ENCODE results near the gene ABCA13.

ABCA13 gene

DNA sequence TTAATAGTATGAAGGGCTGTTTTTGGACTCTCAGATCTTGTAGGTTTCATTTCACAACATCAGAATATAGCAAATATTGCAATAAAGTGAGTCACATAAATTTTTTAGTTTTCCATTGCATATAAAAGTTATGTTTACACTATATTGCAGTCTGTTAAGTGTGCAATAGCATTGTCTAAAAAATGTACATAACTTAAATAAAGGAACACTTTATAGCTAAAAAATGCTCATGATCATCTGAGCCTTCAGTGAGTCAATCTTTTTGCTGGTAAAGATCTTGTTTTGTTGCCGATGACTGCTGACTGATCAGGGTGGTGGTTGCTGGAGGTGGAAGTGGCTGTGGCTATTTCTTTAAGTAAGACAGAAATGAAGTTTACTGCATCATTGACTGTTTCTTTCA, 42.0 kb downstream of the ABCA13 start:
- no peak for DNase-seq
- intact Hi-C loops (cut with DNase I): no loop called here

DNA sequence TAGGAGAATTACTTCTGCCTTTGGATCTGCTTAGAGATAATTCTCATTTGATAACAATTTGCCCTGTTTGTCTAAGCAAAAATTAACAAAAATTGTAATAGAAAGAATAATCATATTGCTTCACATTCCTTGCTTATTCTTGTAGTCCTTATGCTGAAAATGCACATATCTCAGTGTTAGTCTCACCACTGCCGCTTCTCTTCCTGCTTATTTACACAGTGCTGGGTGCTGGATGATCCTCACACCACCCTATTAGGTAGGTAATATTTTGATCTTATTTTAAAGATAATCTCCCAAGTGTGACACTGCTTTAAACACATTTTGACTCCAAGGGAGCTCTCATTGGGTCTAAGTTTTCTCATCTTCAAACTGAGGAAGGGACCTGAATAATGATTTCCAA, 46.0 kb downstream of the ABCA13 start:
- intact Hi-C loops (cut with DNase I): no loop called here
- DNase-seq: no peak

DNA sequence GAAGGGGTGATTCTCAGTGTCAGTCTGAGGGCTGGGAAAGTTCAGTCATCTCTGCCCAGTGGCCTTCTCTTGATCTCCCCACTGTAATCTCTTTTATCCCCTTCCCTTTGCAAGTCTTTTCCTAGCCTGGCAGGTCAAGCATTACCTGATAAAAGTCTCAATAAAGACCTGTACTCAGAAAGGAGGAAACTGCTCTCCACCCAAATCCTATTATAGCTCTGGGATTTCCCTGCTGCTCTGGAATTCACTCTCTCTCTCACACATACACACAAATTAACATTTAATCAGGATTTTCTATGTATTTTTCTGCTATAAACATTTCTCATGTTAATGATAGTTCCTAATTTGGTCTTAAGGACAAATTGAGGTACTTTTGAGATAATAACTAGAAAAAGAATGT, 46.5 kb downstream of the ABCA13 start:
- DNase-seq: no peak
- intact Hi-C loops (cut with DNase I): no loop called here

DNA sequence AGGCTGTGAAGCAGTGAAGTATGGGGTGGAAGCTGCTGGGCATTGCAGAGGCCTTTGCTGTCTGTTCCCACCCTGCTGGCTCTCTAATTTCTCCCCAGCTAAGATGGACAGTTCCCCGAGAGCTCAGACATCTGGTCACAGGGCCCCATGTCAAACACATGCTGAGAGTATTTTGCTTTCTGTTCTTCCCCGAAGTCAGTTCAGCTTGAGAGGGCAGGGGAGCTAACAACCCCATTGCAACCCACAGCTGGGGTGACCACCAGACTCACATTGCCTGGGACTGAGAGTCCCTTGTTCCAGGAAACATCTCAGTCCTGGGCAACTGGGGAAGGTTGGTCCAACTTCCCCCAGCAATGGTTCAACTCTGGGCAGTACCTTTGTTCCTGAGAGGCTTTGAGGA, 52.8 kb downstream of the ABCA13 start:
- DNase-seq: no peak
- intact Hi-C loops (cut with DNase I): no loop called here

DNA sequence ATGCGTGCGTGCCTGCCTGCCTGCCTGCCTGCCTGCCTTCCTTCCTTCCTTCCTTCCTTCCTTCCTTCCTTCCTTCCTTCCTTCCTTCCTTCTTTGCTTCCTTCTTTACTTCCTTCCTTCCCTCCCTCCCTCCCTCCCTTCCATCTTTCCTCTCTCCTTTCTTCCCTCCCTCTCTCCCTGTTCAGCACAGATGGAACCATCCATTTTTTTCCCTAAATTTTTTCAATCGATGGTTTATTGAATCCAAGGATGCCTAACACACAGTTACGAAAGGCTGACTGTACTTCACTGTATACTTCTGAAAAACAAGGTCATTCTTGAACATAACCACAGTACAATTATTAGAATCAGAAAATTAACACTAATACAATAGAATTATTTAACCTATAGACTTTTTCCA, 53.8 kb downstream of the ABCA13 start:
- intact Hi-C loops (cut with DNase I): no loop called here
- DNase-seq: no peak

GRCh38 chr7:48237354-48237753, 66.1 kb downstream of the ABCA13 start:
- DNase-seq: no peak
- intact Hi-C loops (cut with DNase I): no loop called here

- intact Hi-C loops (cut with DNase I): no loop called here
- DNase-seq: peak in 12 of 42 donors; percentile 7 to 62 (median 26)
Observed at GRCh38 chr7:48242846-48243245, 71.6 kb downstream of the ABCA13 start.

GRCh38 chr7:48244864-48245271, 73.6 kb downstream of the ABCA13 start:
- peak in 12 of 42 donors; percentile 9 to 46 (median 18) for DNase-seq
- intact Hi-C loops (cut with DNase I): no loop called here

DNA sequence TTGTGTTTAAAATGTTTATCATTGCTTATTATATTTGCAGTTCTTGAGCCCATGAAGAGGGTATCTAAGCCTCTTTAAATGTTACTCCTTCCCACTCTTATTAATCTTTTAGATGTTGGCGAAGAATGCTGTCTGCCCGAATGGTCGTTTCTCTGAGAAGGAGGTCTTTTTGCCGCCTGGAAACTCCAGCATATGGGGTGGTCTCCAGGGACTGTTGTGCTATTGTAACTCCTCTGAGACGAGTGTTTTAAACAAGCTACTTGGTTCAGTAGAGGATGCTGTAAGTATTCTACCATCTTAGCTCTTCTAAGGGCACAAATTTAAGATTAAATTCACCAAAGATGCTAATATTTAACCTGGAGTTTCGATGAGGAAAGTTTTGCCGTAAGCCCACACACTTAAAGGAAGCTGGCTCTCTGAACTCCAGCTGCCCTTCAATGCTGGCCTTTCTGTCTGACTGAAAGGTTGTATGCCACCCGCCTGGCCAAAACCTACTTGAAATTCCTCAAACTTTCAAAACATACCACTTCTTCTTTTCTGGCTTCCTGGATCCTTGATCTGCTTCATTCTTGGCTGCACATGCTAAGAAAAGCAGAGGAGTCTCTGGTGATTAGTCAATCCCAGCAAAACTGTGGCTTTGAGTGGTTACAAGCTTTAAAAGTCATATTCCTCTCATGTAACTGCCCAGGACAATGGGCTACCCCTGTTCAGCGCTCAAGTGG, 74.7 kb downstream of the ABCA13 start:
- intact Hi-C loops (cut with DNase I): no loop called here
- DNase-seq: peak in 3 of 42 donors; percentile 1 to 37 (median 9)

DNA sequence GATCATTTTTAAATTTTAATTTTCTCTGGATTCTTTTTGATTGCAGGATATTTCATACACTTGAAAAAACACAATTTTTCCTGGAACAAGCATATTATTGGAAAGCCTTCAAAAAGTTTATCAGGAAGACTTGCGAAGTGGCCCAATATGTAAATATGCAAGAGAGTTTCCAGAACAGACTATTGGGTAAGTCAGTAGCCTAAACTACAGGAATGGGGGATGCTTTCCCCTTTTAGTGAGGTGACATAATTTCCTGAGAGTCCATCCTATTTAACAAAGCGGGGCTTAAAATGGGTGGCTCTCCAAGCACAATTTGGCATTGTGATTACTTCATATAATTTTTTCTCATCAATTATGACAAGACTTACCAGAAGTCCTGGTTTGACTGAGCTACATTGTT, 77.9 kb downstream of the ABCA13 start:
- intact Hi-C loops (cut with DNase I): no loop called here
- no peak for DNase-seq

GRCh38 chr7:48250441-48250951, 79.2 kb downstream of the ABCA13 start:
- DNase-seq: no peak
- intact Hi-C loops (cut with DNase I): no loop called here

DNA sequence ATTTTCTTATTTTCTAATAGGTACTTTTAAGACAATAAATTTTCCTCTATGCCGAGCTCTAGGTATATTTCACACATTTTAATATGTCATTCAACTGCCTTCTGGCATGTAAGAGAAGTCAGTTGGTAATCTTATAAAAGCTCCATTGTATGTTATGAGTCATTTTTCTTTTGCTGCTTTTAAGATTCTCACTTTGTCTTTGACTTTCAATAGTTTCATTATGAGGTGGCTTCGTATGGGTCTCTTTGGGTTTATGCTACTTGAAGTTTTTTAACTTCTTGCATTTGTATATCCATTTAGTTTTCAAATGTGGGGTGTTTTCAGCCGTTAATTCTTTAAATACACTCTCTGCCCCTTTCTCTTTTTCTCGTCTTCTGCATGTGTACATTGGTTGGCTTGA, 80.5 kb downstream of the ABCA13 start:
- DNase-seq: no peak
- intact Hi-C loops (cut with DNase I): no loop called here

DNA sequence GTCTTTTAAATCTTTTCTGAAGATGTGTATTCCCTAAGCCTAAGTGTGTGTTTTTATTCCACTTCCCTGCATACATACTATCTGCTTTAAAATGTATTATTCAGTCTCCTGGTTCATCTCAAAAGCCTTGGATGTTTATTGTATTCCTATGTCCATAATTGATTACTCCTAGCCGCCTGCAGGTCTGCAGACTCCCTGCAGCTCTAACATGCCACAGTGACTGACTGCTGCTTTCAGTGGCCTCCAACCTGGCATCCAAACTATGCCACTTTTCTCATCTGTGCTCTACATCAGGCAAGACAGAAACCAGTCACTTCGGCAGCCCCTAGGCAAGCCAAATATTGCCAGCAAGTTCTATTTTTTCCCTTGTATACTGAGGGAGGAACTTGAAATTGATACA, 81.7 kb downstream of the ABCA13 start:
- intact Hi-C loops (cut with DNase I): no loop called here
- no peak for DNase-seq

DNA sequence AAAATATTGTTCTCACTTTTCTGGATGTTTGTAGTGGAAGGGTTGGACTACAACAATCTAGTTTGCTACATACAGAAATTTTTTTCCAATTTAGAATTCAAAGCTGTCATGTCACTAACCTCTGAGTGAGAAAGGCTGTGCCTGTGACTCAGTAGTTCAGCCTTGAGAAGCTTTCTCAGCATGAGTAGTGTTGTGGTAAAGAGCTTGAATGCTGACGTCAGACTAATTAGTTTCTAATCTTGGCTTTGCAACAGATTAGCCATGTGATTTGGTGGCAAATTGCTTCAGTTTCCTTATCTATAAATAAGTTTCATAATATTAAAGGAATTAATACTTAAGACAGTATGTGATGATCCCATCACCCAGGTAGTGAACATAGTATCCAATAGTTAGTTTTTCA, 83.8 kb downstream of the ABCA13 start:
- intact Hi-C loops (cut with DNase I): no loop called here
- DNase-seq: no peak

DNA sequence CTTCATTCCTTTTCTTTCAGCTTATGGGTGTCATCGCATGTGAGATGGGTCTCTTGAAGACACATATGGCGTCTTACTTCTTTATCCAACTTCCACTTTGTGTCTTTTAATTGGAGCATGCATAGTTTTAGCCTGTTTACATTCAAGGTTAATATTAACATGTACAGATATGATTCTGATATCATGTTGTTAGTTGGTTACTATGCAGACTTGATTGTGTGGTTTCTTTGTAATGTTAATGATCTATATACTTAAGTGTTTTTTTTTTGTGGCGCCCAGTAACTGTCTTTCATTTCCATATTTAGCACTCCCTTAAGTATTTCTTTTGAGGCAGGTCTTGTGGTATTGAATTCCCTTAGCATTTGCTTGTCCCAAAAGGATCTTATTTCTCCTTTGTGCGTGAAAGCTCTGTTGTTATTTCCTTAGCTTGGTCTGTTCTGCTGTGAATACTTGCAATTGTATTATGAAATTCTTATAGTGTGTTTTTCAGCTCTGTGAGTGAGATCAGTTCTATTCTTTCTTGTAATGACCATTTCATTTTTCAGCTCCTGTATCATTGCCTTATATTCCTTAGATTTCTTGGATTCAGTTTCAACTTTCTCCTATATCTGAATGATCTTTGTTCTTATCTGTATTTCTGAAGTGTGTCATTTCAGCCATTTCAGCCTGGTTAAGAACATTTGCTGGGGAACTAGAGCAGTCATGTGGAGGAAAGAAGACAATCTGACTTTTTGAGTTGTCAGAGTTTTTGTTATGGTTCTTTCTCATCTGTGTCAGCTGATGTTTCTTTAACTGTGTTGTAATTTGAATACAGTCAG, 88.4 kb downstream of the ABCA13 start:
- intact Hi-C loops (cut with DNase I): no loop called here
- DNase-seq: no peak

DNA sequence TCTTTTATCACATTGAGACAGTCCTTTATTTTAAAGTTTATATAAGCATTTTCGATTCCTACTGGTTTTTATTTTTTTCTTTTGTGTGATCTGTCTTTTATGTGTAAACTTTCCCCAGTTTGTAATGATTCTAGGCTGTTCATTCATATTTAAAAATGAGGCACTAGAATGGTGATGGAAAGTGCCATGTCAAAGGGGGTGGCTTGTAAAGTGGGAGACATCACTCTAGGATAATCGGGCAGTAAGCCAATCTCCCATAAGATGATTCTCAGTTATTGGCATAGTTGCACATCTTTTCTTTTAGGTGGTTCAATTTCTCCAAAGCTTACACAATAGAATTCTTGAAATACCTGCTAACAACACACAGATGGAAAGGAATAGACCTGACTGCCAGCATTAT, 90.4 kb downstream of the ABCA13 start:
- intact Hi-C loops (cut with DNase I): no loop called here
- DNase-seq: no peak

- DNase-seq: no peak
- intact Hi-C loops (cut with DNase I): no loop called here
Observed at GRCh38 chr7:48262606-48263310, 91.5 kb downstream of the ABCA13 start.

DNA sequence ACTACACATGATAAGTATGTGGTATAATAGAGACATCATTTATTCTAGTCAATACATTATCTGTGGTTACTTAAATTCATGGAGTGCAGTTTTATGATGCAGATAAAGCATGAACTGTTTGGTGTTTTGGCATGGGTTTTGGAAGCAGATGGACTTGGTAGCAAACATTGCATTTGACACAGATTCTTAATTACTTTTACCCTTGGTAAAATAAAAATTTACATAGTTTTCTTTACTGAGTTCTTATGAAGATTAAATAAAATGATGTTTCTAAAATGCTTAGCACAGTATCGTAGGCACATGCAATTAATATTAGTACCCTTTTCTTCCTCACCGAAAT, 92.0 kb downstream of the ABCA13 start:
- DNase-seq: no peak
- intact Hi-C loops (cut with DNase I): no loop called here

DNA sequence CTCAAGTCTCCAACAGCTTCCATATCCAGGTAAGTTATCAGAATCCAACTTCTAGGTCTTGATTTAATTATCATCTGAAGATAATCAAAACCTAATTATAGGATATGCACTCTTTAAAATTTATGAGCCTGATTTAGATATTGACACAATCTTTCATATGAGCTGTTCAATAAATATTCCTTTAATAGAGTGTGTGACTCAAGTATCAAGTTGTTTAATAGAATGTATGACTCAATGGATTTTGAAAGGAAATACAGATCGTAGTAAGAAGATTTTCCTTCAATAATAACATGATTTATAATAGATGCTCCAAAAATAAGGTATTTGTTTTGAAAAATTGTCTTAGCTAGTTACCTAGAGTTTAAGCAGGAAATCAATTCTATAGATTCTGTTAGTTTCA, 97.8 kb downstream of the ABCA13 start:
- intact Hi-C loops (cut with DNase I): no loop called here
- no peak for DNase-seq

- intact Hi-C loops (cut with DNase I): no loop called here
- no peak for DNase-seq
Observed at GRCh38 chr7:48274662-48275061, 103.4 kb downstream of the ABCA13 start.
